GM12872 (cell line): ENCODE measurements around the gene CLEC4G.

Experiments used
- TF ChIP-seq, protein P1 (sequence below): IDR thresholded peaks from 3 replicates; pipeline ENCODE4 v1.5.1; 2011; ENCODE audit warnings: low read depth, mild to moderate bottlenecking, low read length, moderate library complexity; ENCODE audit not compliant: insufficient read depth

CLEC4G gene

DNA sequence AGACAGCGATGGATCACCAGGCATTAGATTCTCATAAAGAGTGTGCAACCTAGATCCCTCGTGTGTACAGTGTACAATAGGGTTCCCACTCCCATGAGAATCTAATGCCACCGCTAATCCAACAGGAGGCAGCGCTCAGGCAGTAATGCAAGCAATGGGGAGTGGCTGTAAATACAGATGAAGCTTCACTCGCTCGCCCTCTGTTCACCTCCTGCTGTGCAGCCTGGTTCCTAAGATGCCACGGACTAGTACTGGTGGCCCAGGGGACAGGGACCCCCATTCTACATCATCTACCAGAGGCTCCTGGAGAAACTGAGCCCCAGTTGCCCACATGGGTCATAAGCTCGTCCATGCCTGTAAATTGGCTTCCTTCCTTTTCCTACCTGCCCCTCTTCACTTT is 39.2 kb upstream of the CLEC4G start:
- TF ChIP-seq, protein P1, sequence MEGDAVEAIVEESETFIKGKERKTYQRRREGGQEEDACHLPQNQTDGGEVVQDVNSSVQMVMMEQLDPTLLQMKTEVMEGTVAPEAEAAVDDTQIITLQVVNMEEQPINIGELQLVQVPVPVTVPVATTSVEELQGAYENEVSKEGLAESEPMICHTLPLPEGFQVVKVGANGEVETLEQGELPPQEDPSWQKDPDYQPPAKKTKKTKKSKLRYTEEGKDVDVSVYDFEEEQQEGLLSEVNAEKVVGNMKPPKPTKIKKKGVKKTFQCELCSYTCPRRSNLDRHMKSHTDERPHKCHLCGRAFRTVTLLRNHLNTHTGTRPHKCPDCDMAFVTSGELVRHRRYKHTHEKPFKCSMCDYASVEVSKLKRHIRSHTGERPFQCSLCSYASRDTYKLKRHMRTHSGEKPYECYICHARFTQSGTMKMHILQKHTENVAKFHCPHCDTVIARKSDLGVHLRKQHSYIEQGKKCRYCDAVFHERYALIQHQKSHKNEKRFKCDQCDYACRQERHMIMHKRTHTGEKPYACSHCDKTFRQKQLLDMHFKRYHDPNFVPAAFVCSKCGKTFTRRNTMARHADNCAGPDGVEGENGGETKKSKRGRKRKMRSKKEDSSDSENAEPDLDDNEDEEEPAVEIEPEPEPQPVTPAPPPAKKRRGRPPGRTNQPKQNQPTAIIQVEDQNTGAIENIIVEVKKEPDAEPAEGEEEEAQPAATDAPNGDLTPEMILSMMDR = no peak

DNA sequence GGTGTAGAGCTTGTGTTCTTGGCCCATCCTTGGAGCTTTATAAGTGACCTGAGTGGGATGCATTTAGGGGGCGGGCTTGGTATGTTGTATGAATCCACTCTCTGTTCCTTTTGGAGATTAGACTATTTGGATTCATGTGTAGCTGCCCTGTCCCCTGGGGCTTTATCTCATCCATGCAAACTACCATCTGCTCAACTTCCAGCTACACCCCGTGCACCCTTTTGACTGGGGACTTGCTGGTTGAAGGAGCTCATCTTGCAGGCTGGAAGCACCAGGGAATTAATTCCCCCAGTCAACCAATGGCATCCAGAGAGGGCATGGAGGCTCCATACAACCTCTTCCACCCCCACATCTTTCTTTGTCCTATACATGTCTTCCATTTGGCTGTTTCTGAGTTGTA is 37.3 kb upstream of the CLEC4G start:
- TF ChIP-seq, protein P1 = no peak

DNA sequence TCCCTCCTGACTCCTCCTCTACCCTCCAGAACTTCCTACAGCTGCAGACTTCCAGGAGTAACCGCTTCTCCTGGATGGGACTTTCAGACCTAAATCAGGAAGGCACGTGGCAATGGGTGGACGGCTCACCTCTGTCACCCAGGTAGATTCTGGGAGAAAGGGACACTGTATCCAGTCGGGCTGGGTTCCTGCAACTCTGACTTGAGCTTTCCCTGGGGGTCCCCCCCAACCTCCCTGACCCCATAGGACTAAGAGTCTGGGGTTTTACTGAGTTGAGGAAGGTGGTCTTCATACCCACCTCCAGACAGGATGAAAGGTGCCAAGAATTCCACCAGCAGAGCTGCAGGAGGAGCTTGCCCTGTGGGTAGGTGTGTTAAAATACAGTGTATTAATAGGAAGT is 35.6 kb upstream of the CLEC4G start:
- TF ChIP-seq, protein P1 = no peak

DNA sequence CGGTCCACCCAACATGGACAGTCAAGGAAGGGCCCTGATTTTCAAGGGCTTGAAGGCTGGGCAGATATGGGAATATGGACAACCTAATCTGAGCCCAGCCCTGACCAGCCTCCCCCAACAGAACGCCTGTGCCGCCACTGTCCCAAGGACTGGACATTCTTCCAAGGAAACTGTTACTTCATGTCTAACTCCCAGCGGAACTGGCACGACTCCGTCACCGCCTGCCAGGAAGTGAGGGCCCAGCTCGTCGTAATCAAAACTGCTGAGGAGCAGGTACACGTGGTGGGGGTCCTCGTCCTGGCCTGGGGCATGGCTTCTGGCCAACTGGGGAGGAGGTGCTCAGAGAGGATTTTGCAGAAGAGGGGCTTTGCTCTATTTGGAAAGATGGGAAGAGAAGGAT is 34.6 kb upstream of the CLEC4G start:
- TF ChIP-seq, protein P1 = no peak

DNA sequence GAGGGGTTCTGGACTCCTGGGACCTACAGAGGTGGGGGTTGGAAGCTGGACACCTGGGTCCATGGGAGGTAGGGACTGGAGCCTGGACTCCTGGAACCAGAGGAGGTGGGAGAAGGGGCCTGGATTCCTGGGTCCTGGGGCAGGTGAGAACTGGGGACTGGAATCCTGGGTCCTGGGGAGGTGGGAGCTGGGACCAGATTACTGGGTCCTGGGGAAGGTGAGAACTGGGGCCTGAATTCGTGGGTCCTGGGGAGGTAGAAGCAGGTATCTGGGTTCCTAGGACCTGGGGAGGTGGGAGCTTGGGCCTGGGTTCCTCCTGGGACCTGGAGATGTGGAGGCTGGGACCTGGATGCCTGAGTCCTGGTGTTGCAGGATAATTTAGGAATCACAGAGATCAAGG is 31.8 kb upstream of the CLEC4G start:
- TF ChIP-seq, protein P1 = no peak

DNA sequence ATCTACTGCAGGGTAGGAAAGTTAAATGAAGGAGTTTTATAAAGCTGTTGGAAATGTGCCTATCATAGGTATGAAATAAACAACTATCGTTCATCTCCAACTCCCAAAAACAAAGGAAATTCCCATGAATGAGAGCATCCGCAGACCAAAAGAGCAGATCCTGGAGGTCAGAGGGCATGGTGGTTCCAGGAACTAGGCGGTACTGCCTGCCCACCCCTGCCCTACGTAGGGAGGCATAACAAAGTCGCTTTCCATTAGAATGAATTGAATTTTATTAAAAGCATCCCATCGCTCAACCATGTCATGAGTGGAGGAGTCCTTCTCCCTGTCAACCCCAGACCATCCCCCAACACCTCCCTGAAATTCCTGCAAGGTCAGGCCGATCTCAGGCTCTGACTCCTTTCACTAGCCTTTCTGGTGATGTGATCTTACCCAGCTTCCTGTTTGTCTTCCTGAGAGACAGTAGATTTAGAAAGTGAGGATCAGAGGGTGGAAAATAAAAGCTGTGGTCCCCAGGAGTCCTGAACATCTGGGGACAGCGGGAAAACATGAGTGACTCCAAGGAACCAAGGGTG is 30.9 kb upstream of the CLEC4G start, which contains the start of gene CLEC4M:
Gene CLEC4M, plus strand, starts transcription at position 525 of the 575 bp plus-strand sequence. Its CDS starts 24 bp downstream, at position 549.
- TF ChIP-seq, protein P1 = no peak

DNA sequence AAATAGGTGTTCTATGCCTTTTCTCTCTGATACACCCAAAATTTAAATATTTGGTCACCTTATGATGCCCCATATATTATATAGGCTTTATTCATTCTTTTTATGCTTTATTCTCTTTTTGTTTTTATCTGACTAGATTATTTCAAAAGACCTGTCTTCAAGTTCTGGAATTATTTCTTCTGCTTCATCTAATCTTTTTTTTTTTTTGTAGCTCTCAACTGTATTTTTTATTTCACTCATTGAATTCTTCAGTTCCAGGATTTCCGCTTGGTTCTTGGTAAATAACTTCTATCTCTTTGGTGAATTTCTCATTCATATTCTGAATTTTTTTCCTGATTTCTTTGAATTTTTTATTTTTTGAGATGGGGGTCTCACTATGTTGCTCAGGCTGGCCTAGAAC is 27.2 kb upstream of the CLEC4G start:
- TF ChIP-seq, protein P1 = no peak
